Measurements from ENCODE around the gene HYAL2. TPM values are rescaled to one million over a fixed set of nuclear protein-coding genes. Genes with fewer than 3 reads are reported as not detected.
A peak's percentile ranks its signal among the peaks of the same experiment; 100 is the strongest.

HYAL2 gene
- total and polyA plus RNA-seq, 12 donors = 25.1 to 135 (median 39.0) TPM

GRCh38 chr3:50324351-50325112 lies 2.0 kb upstream of the HYAL2 start:
- Histone ChIP-seq H3K27me3 (no peaks in the 10 kb centered on the region), H3K4me1 (peaks cover 26 to 81% (median 66%) of the 10 kb centered on the region in 9 donors), H3K4me3 (peak overlapping the region in 1 of 10 donors; percentile 11), H3K36me3 (peaks cover 0 to 36% (median 8%) of the 10 kb centered on the region in 9 donors), H3K9me3 (no peaks in the 10 kb centered on the region), H3K27ac (peak overlapping the region; percentile 91 to 99 (median 97))
- DNase-seq = peak; percentile 78 to 82
- intact Hi-C loops (cut with DNase I) = loop anchor here in 5 of 10 donors (1.0 to 10.0 kb wide), 7 partner anchors 50 to 98 kb away; partner anchors contain the start of genes GNAI2 (in 1 of the 5) and SEMA3B (in 1 of the 5)
- WGBS, 2 donors = 36 to 41% methylated on average over 4 of the region's 4 CpGs
- peak in 6 of 8 donors; percentile 7 to 26 (median 20) for ATAC-seq
- peak; percentile 76 to 93 (median 87) for TF ChIP-seq CTCF (IDR thresholded peaks at IDR 0.05)

GRCh38 chr3:50323614-50324199 lies 1.2 kb upstream of the HYAL2 start:
- intact Hi-C loops (cut with DNase I) = loop anchor here in 5 of 10 donors (1.0 to 10.0 kb wide), 7 partner anchors 49 to 97 kb away; partner anchors contain the start of genes GNAI2 (in 1 of the 5) and SEMA3B (in 1 of the 5)
- TF ChIP-seq CTCF (IDR thresholded peaks at IDR 0.05) = peak in 3 of 9 donors; percentile 13 to 22 (median 15)
- peak; percentile 1 to 58 (median 44) for ATAC-seq

DNA sequence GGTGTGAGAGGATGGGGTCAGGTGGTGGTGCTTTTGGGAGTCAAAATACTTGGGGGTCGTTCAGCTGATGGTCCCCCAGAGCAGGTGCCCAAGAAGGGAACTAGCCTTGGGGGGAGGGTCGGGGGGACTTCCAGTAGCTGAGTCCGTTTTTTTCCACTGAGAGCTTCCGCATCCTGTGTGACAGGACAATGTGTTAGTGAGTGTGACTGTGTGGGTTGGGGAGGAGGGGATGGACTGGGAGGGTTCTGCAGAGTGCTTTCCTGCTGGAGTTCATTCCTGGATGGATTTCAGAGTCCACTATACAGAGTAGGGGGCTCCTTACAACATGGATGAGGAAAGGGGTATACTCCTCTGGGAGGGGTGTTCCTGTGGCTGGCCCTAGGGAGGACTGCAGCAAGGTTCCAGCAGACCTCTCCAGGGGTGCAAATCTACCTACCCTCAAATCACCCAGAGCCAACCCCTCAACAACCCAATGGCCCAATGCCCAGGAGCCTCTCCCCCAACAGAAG lies 601 bp upstream of the HYAL2 start:
- DNase-seq (peak in 1 of 2 donors; percentile 86), ATAC-seq (peak; percentile 4 to 52 (median 22))
- no peaks in the 10 kb centered on the region for H3K9me3 ChIP-seq
- TF ChIP-seq CTCF (IDR thresholded peaks at IDR 0.05) = no peak
- peaks cover 29 to 85% (median 70%) of the 10 kb centered on the region in 9 donors for H3K4me1 ChIP-seq
- intact Hi-C loops (cut with DNase I) = loop anchor here in 4 of 10 donors (5.0 to 10.0 kb wide), 4 partner anchors 51 to 86 kb away; partner anchors contain the start of genes GNAI2 (in 1 of the 4) and SEMA3B (in 1 of the 4)
- H3K4me3 ChIP-seq = peak overlapping the region in 9 of 10 donors; percentile 57 to 88 (median 81)
- H3K27ac ChIP-seq = peak overlapping the region; percentile 91 to 99 (median 97)
- H3K36me3 ChIP-seq = peaks cover 0 to 42% (median 17%) of the 10 kb centered on the region in 9 donors
- 33 to 50% methylated on average over 4 of the region's 4 CpGs for WGBS, 2 donors
- H3K27me3 ChIP-seq = no peaks in the 10 kb centered on the region

More at GRCh38 chr3:50323614-50324199, 1.2 kb upstream of the HYAL2 start:
- WGBS, 2 donors = 49 to 61% methylated on average over 5 of the region's 5 CpGs
- H3K4me3 ChIP-seq = peak overlapping the region in 6 of 10 donors; percentile 12 to 86 (median 78)
- H3K36me3 ChIP-seq = peaks cover 0 to 37% (median 12%) of the 10 kb centered on the region in 9 donors
- H3K27me3 ChIP-seq = no peaks in the 10 kb centered on the region
- peak overlapping the region; percentile 91 to 99 (median 97) for H3K27ac ChIP-seq
- peaks cover 29 to 85% (median 70%) of the 10 kb centered on the region in 9 donors for H3K4me1 ChIP-seq
- DNase-seq = peak; percentile 73 to 77
- no peaks in the 10 kb centered on the region for H3K9me3 ChIP-seq

DNA sequence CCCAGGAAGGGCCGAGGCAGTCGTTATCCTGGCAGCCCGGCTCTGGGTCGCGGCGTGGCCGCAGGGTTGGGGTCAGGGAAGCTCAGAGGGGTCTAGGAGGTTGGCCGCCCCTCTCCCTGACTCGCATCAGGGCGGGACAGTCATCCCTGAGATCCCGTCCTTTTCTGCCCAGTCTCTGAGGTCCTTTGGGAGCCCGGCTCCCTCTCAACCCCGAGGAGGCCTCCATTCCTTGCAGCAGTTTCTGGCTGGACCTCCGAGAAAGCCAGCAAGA lies 495 bp downstream of the HYAL2 start:
- peaks cover 30 to 90% (median 74%) of the 10 kb centered on the region in 9 donors for H3K4me1 ChIP-seq
- intact Hi-C loops (cut with DNase I) = loop anchor here in 4 of 10 donors (5.0 to 10.0 kb wide), 4 partner anchors 50 to 85 kb away; partner anchors contain the start of genes GNAI2 (in 1 of the 4) and SEMA3B (in 1 of the 4)

More for the DNA sequence above, 495 bp downstream of the HYAL2 start:
- Histone ChIP-seq H3K9me3 (no peaks in the 10 kb centered on the region), H3K4me3 (peak overlapping the region; percentile 57 to 88 (median 80)), H3K36me3 (peaks cover 0 to 53% (median 28%) of the 10 kb centered on the region in 9 donors), H3K27me3 (no peaks in the 10 kb centered on the region), H3K27ac (peak overlapping the region; percentile 91 to 99 (median 97))
- no peak for ATAC-seq
- WGBS, 2 donors = 18 to 21% methylated on average over 14 of the region's 14 CpGs
- no peak for DNase-seq
- peak in 1 of 9 donors; percentile 5 for TF ChIP-seq CTCF (IDR thresholded peaks at IDR 0.05)

Measured in heart right ventricle (tissue), 16 donors.